Mesothelial cell of epicardium (in vitro differentiated cells): ENCODE results near the gene TECRL. TPM values are rescaled to one million over a fixed set of nuclear protein-coding genes. Genes with fewer than 3 reads are reported as not detected.

Experiments
- DNase-seq, 2 experiments: peaks; one replicate each; pipeline ENCODE4 v3.0.0; 2021; ENCODE audit warnings: low spot score in 2 of 2; ENCODE audit not compliant: unreplicated experiment in 2 of 2
- H3K27ac Mint-ChIP-seq: 2 replicates; pipeline ENCODE4 v1.8.0; 2021; ENCODE audit warnings: mixed read lengths
- H3K27me3 Mint-ChIP-seq: 2 replicates; pipeline ENCODE4 v1.8.0; 2021; ENCODE audit warnings: low read depth, mixed read lengths
- H3K36me3 Mint-ChIP-seq: 2 replicates; pipeline ENCODE4 v1.8.0; 2021; ENCODE audit warnings: mixed read lengths
- H3K4me1 Mint-ChIP-seq: 2 replicates; pipeline ENCODE4 v1.8.0; 2021; ENCODE audit warnings: mixed read lengths
- H3K4me3 Mint-ChIP-seq: 2 replicates; pipeline ENCODE4 v1.8.0; 2021; ENCODE audit warnings: mild to moderate bottlenecking, moderate library complexity, mixed read lengths
- H3K9me3 Mint-ChIP-seq: 2 replicates; pipeline ENCODE4 v1.8.0; 2021; ENCODE audit warnings: mixed read lengths
- CTCF ChIP-seq: fragments of 200-600 bp; sonication (generic); IDR thresholded peaks from one replicate; pipeline ENCODE4 v1.5.0; 2021; ENCODE audit warnings: antibody characterized with exemption; ENCODE audit not compliant: unreplicated experiment
- total RNA-seq: library from RNA; stranded (reverse); gene quantifications from 3 replicates; pipeline ENCODE4 v1.2.1, GENCODE V29; 2021

Gene TECRL
- total RNA-seq, 1 donor from 2014 or later, result 0.94 TPM

- no peak for TF ChIP-seq CTCF
- Mint-ChIP-seq H3K36me3 (no peaks in the 10 kb centered on the region), H3K9me3 (no peaks in the 10 kb centered on the region), H3K4me1 (no peaks in the 10 kb centered on the region), H3K27ac (no peak overlapping the region), H3K27me3 (no peaks in the 10 kb centered on the region), H3K4me3 (no peak overlapping the region)
- no peak for DNase-seq
These were observed 24.7 kb downstream of the TECRL start for GRCh38 chr4:64384237-64385203.

GRCh38 chr4:64368741-64369140 lies 40.5 kb downstream of the TECRL start:
- DNase-seq, result no peak
- peaks cover 13% of the 10 kb centered on the region for H3K4me1 Mint-ChIP-seq
- no peak for TF ChIP-seq CTCF
- no peak overlapping the region for H3K4me3 Mint-ChIP-seq
- H3K27me3 Mint-ChIP-seq, result peaks cover 6% of the 10 kb centered on the region
- no peak overlapping the region for H3K27ac Mint-ChIP-seq
- H3K36me3 Mint-ChIP-seq, result no peaks in the 10 kb centered on the region
- H3K9me3 Mint-ChIP-seq, result peaks cover 14% of the 10 kb centered on the region

- Mint-ChIP-seq H3K36me3 (no peaks in the 10 kb centered on the region), H3K27ac (no peak overlapping the region)
- TF ChIP-seq CTCF, result no peak
These were observed 47.9 kb downstream of the TECRL start for GRCh38 chr4:64361399-64361740.

GRCh38 chr4:64360664-64361398 lies 48.4 kb downstream of the TECRL start:
- no peak for DNase-seq
- Mint-ChIP-seq H3K27me3 (no peaks in the 10 kb centered on the region), H3K27ac (no peak overlapping the region)

More at GRCh38 chr4:64361399-64361740, 47.9 kb downstream of the TECRL start:
- Mint-ChIP-seq H3K27me3 (no peaks in the 10 kb centered on the region), H3K4me1 (no peaks in the 10 kb centered on the region), H3K4me3 (no peak overlapping the region), H3K9me3 (peaks cover 27% of the 10 kb centered on the region)
- no peak for DNase-seq

GRCh38 chr4:64359489-64359888 lies 49.8 kb downstream of the TECRL start:
- TF ChIP-seq CTCF, result no peak
- H3K27ac Mint-ChIP-seq, result no peak overlapping the region
- no peak for DNase-seq
- no peak overlapping the region for H3K4me3 Mint-ChIP-seq
- peaks cover 21% of the 10 kb centered on the region for H3K9me3 Mint-ChIP-seq
- no peaks in the 10 kb centered on the region for H3K27me3 Mint-ChIP-seq
- H3K4me1 Mint-ChIP-seq, result no peaks in the 10 kb centered on the region
- H3K36me3 Mint-ChIP-seq, result no peaks in the 10 kb centered on the region

More at GRCh38 chr4:64360664-64361398, 48.4 kb downstream of the TECRL start:
- Mint-ChIP-seq H3K4me3 (no peak overlapping the region), H3K9me3 (peaks cover 22% of the 10 kb centered on the region), H3K4me1 (no peaks in the 10 kb centered on the region), H3K36me3 (no peaks in the 10 kb centered on the region)
- TF ChIP-seq CTCF, result no peak
